ENCODE measurements around the gene HSD17B1.

HSD17B1 gene

DNA sequence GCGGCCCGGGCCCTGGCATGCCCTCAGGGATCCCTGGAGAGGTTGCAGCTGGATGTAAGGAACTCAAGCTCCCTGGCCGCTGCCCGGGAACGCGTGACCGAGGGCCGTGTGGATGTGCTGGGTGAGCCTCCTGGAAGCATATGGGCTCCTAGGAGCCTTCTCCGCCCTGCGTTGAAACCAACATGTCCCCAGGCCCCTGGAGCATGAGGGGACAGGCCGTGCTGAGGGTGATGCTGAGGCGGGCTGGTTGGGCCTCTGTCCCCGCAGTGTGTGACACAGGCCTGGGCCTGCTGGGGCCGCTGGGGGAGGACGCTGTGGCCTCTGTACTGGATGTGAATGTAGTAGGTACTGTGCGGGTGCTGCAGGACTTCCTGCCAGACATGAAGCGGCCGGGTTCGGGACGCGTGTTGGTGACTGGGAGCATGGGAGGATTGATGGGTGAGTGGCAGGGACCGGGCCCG is 5.7 kb upstream of the HSD17B1 start:
- TF ChIP-seq, protein P1, sequence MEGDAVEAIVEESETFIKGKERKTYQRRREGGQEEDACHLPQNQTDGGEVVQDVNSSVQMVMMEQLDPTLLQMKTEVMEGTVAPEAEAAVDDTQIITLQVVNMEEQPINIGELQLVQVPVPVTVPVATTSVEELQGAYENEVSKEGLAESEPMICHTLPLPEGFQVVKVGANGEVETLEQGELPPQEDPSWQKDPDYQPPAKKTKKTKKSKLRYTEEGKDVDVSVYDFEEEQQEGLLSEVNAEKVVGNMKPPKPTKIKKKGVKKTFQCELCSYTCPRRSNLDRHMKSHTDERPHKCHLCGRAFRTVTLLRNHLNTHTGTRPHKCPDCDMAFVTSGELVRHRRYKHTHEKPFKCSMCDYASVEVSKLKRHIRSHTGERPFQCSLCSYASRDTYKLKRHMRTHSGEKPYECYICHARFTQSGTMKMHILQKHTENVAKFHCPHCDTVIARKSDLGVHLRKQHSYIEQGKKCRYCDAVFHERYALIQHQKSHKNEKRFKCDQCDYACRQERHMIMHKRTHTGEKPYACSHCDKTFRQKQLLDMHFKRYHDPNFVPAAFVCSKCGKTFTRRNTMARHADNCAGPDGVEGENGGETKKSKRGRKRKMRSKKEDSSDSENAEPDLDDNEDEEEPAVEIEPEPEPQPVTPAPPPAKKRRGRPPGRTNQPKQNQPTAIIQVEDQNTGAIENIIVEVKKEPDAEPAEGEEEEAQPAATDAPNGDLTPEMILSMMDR (IDR thresholded peaks at IDR 0.05; ENCODE audit: low read depth, low read length) = no peak
- H3K4me3 ChIP-seq (replicated peaks in 1 of 2; ENCODE audit: low read depth in 2 of 2, low read length in 2 of 2) = no peak overlapping the region
- DNase-seq (ENCODE audit: low read depth in 2 of 2) = no peak

DNA sequence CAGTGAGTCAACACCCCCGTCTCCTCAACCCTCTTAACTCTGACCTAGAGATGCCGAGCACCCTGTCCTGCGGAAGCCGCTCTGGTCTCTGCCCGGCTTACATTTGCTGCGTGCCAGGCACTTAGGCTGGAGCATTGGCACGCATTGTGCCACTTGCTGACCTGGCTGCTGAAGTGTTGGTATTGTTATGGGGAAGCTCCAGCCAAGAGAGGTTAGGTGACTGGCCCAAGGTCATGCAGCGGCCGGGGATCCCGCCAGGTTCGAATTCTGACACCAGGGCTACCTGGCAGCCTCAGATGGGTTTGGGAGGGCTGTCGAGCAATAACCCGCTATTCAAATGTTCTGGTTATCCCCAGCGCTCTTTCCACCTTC is 5.0 kb upstream of the HSD17B1 start:
- DNase-seq (ENCODE audit: low read depth in 2 of 2) = no peak
- H3K4me3 ChIP-seq (replicated peaks in 1 of 2; ENCODE audit: low read depth in 2 of 2, low read length in 2 of 2) = no peak overlapping the region

DNA sequence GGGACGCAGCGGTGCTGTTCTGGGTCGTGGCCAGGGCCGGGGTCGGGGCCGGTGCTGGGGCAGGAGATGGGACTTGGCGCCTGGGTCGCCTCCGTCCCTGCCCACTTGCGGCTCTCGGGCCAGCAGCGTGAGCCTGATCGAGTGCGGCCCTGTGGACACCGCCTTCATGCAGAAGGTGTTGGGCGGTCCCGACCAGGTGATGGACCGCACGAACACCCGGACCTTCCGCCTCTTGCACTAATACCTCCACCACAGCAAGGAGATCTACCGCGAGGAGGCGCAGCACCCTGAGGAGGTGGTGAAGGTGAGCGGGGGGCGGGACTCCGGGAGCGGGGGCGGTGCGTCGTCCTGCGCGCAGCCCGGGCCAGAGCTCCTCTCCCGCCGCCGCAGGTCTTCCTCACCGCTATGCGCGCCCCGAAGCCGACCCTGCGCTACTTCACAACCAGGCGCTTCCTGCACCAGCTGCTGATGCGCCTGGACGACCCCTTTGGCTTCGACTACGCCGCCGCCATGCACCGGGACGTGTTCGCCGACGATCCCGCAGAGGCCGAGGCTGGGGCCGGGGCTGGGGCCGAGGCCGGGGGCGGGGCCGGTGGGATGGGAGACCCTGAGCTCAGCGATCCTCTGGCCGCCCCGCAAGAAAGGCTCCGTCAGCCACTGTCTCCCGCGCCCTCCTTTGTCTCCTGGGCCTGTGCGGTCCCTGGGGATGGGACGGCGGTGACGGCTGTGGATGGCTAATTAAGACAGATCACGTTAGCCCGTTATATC is 4.5 kb upstream of the HSD17B1 start:
- TF ChIP-seq, protein P1 (IDR thresholded peaks at IDR 0.05; ENCODE audit: low read depth, low read length) = peak; percentile 14
- DNase-seq (ENCODE audit: low read depth in 2 of 2) = peak; percentile 23 to 51
- H3K4me3 ChIP-seq (replicated peaks in 1 of 2; ENCODE audit: low read depth in 2 of 2, low read length in 2 of 2) = peak overlapping the region; percentile 24 to 31

More for the DNA sequence above, 5.0 kb upstream of the HSD17B1 start:
- TF ChIP-seq, protein P1 (IDR thresholded peaks at IDR 0.05; ENCODE audit: low read depth, low read length) = no peak

DNA sequence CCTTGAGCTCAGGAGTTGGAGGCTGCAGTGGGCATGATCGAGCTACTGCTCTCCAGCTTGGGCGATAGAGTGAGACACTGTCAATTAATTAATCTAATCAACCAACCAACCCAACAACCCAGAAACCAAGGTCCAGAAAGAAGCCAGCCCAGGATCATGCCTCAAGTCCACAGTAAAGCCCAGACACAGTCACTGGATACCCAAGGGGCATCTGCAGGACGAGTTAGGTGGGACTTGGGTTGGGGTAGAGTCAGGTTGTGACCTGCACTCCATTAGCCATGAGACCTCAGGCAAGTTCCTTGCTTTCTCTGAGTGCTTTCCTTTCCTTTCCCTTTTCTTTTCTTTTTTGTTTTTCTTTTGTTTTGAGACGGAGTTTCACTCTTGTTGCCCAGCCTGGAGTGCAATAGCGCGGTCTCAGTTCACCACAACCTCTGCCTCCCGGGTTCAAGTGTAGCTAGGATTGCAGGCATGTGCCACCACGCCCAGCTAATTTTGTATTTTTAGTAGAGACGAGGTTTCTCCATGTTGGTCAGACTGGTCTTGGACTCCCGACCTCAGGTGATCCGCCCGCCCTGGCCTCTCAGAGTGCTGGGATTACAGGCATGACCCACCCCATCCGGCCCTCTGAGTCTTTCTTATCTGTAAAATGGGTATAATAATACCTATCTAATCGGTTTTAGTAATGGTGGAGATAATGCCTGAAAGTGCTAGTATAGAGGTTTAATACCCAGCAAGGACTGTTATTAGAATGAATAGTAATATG is 3.5 kb upstream of the HSD17B1 start:
- no peak for DNase-seq (ENCODE audit: low read depth in 2 of 2)
- TF ChIP-seq, protein P1 (IDR thresholded peaks at IDR 0.05; ENCODE audit: low read depth, low read length) = no peak
- no peak overlapping the region for H3K4me3 ChIP-seq (replicated peaks in 1 of 2; ENCODE audit: low read depth in 2 of 2, low read length in 2 of 2)

DNA sequence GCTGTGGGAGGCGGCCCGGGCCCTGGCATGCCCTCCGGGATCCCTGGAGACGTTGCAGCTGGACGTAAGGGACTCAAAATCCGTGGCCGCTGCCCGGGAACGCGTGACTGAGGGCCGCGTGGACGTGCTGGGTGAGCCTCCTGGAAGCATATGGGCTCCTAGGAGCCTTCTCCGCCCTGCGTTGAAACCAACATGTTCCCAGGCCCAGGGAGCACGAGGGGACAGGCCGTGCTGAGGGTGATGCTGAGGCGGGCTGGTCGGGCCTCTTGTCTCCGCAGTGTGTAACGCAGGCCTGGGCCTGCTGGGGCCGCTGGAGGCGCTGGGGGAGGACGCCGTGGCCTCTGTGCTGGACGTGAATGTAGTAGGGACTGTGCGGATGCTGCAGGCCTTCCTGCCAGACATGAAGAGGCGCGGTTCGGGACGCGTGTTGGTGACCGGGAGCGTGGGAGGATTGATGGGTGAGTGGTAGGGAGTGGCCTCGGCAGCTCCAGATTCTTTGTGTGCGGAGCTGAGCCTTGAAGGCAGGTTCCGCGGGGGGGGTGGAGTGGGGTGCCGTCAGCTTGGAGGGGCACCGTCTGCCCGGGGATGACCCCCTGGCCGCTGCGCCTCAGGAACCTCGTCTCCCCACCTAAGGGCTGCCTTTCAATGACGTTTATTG is 567 bp downstream of the HSD17B1 start:
- H3K4me3 ChIP-seq (replicated peaks in 1 of 2; ENCODE audit: low read depth in 2 of 2, low read length in 2 of 2) = peak overlapping the region; percentile 84 to 86
- TF ChIP-seq, protein P1 (IDR thresholded peaks at IDR 0.05; ENCODE audit: low read depth, low read length) = peak; percentile 46
- peak; percentile 65 to 69 for DNase-seq (ENCODE audit: low read depth in 2 of 2)

DNA sequence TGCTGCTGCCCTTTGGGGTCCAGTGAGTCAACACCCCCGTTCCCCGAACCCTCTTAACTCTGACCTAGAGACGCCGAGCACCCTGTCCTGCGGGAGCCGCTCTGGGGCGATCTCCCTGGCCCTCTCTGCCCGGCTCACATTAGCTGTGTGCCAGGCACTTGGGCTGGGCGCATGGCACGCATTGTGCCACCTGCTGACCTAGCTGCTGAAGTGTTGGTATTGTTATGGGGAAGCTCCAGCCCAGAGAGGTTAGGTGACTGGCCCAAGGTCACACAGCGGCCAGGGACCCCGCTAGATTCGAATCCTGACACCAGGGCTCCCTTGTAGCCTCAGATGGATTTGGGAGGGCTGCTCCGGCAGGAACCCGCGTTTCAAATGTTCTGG is 1.1 kb downstream of the HSD17B1 start:
- DNase-seq (ENCODE audit: low read depth in 2 of 2) = peak in 1 of 2 donors; percentile 26
- H3K4me3 ChIP-seq (replicated peaks in 1 of 2; ENCODE audit: low read depth in 2 of 2, low read length in 2 of 2) = peak overlapping the region; percentile 84 to 86
- TF ChIP-seq, protein P1 (IDR thresholded peaks at IDR 0.05; ENCODE audit: low read depth, low read length) = no peak
